DMS 273 treated with DMSO at 0.1 percent for 48 hours (cell line): ENCODE data around the gene PPCS.
A peak's percentile ranks its signal among the peaks of the same experiment; 100 is the strongest.
"Not testable (repeated sequence)": the region's sequence is repeated elsewhere in the genome, so short reads cannot be mapped to it uniquely, and the experiment has no call there.

ENCODE experiments used
- DNase-seq: peaks from one replicate; lab custom pipeline; 2025; lab: John Stamatoyannopoulos, UW

The PPCS gene

GRCh38 chr1:42453386-42453785, 3.0 kb upstream of the PPCS start:
- no peak for DNase-seq

- no peak for DNase-seq
Measured at GRCh38 chr1:42454403-42454802, 1.9 kb upstream of the PPCS start.

GRCh38 chr1:42456754-42457089, 379 bp downstream of the PPCS start:
- peak; percentile 31 for DNase-seq

- no peak for DNase-seq
Measured at GRCh38 chr1:42461196-42461595, 4.9 kb downstream of the PPCS start.

GRCh38 chr1:42462828-42463763, 6.8 kb downstream of the PPCS start, which contains the start of gene CCDC30:
CCDC30 (plus strand) TSS chr1:42463286; CDS start chr1:42480552, 17,266 bp downstream.
- peak; percentile 99 for DNase-seq

GRCh38 chr1:42463921-42464320, 7.6 kb downstream of the PPCS start:
- no peak for DNase-seq

GRCh38 chr1:42466030-42466429, 9.7 kb downstream of the PPCS start:
- DNase-seq, result no peak

- DNase-seq, result no peak
Measured at GRCh38 chr1:42469727-42470126, 13.4 kb downstream of the PPCS start.

- no peak for DNase-seq
Measured at GRCh38 chr1:42476605-42477004, 20.3 kb downstream of the PPCS start.

- DNase-seq, result not testable (repeated sequence)
Measured at GRCh38 chr1:42477354-42477753, 21.0 kb downstream of the PPCS start.

GRCh38 chr1:42477775-42478174, 21.4 kb downstream of the PPCS start:
- DNase-seq, result no peak

GRCh38 chr1:42479621-42480020, 23.3 kb downstream of the PPCS start:
- peak; percentile 78 for DNase-seq

GRCh38 chr1:42480921-42481320, 24.6 kb downstream of the PPCS start:
- no peak for DNase-seq

GRCh38 chr1:42482635-42483153, 26.4 kb downstream of the PPCS start:
- no peak for DNase-seq

GRCh38 chr1:42484382-42484781, 28.0 kb downstream of the PPCS start:
- peak; percentile 78 for DNase-seq

GRCh38 chr1:42490237-42490636, 33.9 kb downstream of the PPCS start:
- DNase-seq, result no peak

GRCh38 chr1:42502031-42502430, 45.7 kb downstream of the PPCS start:
- DNase-seq, result not testable (repeated sequence)

GRCh38 chr1:42504535-42505128, 48.3 kb downstream of the PPCS start:
- DNase-seq, result no peak

- DNase-seq, result no peak
Measured at GRCh38 chr1:42506576-42506975, 50.2 kb downstream of the PPCS start.
